A673 (cell line): ENCODE results near the gene HOXC6. TPM values are rescaled to one million over a fixed set of nuclear protein-coding genes. Genes with fewer than 3 reads are reported as not detected.

Source experiments
- BruUV-seq: library from RNA; stranded (reverse); fragments of 400-500 nt; replicated peaks from 2 replicates; lab custom pipeline; 2021; lab: Mats Ljungman, UMichigan
- CTCF ChIA-PET: fragments of 300-600 bp; sonication (Branson Sonifier 250); formaldehyde crosslinking; loops from one replicate; lab custom pipeline; 2022; ENCODE audit warnings: antibody characterized with exemption; lab: Charles Lee
- POLR2A ChIA-PET: fragments of 300-600 bp; sonication (Branson Sonifier 250); formaldehyde crosslinking; loops from one replicate; lab custom pipeline; 2022; ENCODE audit warnings: antibody characterized with exemption; ENCODE audit not compliant: low non-redundant PET; lab: Charles Lee
- DNase-seq: peaks from one replicate; pipeline ENCODE4 v3.0.0-alpha.2; 2015; ENCODE audit warnings: low spot score
- H3K27ac ChIP-seq: fragments of 200-600 bp; sonication (generic); 2 replicates; pipeline ENCODE4 v1.5.1; 2016; ENCODE audit warnings: mixed run types, low read depth, mild to moderate bottlenecking, mixed read lengths, antibody characterized with exemption, low read length; ENCODE audit not compliant: poor library complexity, severe bottlenecking
- H3K27me3 ChIP-seq: fragments of 200-600 bp; sonication (generic); replicated peaks from 2 replicates; pipeline ENCODE4 v1.6.1; 2017; ENCODE audit warnings: mixed run types, low read depth, mild to moderate bottlenecking, mixed read lengths, antibody characterized with exemption, low read length; ENCODE audit not compliant: insufficient read depth, poor library complexity
- H3K36me3 ChIP-seq: fragments of 200-600 bp; sonication (generic); 2 replicates; pipeline ENCODE4 v1.6.1; 2016; ENCODE audit warnings: mixed run types, mild to moderate bottlenecking, mixed read lengths, antibody characterized with exemption, low read length; ENCODE audit not compliant: insufficient read depth, poor library complexity, severe bottlenecking
- H3K4me1 ChIP-seq: fragments of 200-600 bp; sonication (generic); 2 replicates; pipeline ENCODE4 v1.6.1; 2017; ENCODE audit warnings: mixed run types, mild to moderate bottlenecking, mixed read lengths, antibody characterized with exemption, low read length; ENCODE audit not compliant: insufficient read depth, poor library complexity, severe bottlenecking
- H3K4me3 ChIP-seq: fragments of 200-600 bp; sonication (generic); 2 replicates; pipeline ENCODE4 v1.5.1; 2016; ENCODE audit warnings: low read depth, mixed run types, mild to moderate bottlenecking, mixed read lengths, low read length; ENCODE audit not compliant: poor library complexity, severe bottlenecking
- H3K9me3 ChIP-seq: fragments of 200-600 bp; sonication (generic); 2 replicates; pipeline ENCODE4 v1.6.1; 2016; ENCODE audit warnings: mixed run types, low read depth, mild to moderate bottlenecking, mixed read lengths, antibody characterized with exemption, low read length; ENCODE audit not compliant: poor library complexity, severe bottlenecking
- EZH2 ChIP-seq: fragments of 200-600 bp; sonication (generic); IDR thresholded peaks from 2 replicates; pipeline ENCODE4 v1.6.1; 2017; ENCODE audit warnings: borderline replicate concordance, low read depth, mild to moderate bottlenecking, mixed read lengths, antibody characterized with exemption, low read length; ENCODE audit not compliant: poor library complexity, severe bottlenecking
- intact Hi-C: fragments of 100-400 bp; cut with micrococcal nuclease; formaldehyde crosslinking; loops from one replicate; pipeline ENCODE4 v1.10.0; 2022; ENCODE audit not compliant: unreplicated experiment
- total RNA-seq: library from RNA; stranded (reverse); gene quantifications from 2 replicates; pipeline ENCODE4 v1.2.3, GENCODE V29; 2021
- TF ChIP-seq, protein P1 (sequence below): fragments of 300-800, 200-600 bp; sonication (generic); conservative IDR thresholded peaks from 2 replicates; pipeline ENCODE4 v1.5.1; 2017; ENCODE audit warnings: low read depth, mild to moderate bottlenecking, antibody characterized with exemption, low read length, moderate library complexity, mixed read lengths

HOXC6 gene
- total RNA-seq, 1 experiment from 2014 or later, result 20.8 TPM

- intact Hi-C loops, result no loop called here
- peak overlapping the region; percentile 68 for H3K4me3 ChIP-seq
- POLR2A ChIA-PET, result interaction anchor here (0.5 to 0.6 kb wide), 2 partner anchors 10 to 26 kb away, joined by 3 to 5 read pairs; no protein-coding TSS in a partner anchor
- no peaks in the 10 kb centered on the region for H3K9me3 ChIP-seq
- no peaks in the 10 kb centered on the region for H3K36me3 ChIP-seq
- H3K27me3 ChIP-seq, result no peaks in the 10 kb centered on the region
- TF ChIP-seq, protein P1, sequence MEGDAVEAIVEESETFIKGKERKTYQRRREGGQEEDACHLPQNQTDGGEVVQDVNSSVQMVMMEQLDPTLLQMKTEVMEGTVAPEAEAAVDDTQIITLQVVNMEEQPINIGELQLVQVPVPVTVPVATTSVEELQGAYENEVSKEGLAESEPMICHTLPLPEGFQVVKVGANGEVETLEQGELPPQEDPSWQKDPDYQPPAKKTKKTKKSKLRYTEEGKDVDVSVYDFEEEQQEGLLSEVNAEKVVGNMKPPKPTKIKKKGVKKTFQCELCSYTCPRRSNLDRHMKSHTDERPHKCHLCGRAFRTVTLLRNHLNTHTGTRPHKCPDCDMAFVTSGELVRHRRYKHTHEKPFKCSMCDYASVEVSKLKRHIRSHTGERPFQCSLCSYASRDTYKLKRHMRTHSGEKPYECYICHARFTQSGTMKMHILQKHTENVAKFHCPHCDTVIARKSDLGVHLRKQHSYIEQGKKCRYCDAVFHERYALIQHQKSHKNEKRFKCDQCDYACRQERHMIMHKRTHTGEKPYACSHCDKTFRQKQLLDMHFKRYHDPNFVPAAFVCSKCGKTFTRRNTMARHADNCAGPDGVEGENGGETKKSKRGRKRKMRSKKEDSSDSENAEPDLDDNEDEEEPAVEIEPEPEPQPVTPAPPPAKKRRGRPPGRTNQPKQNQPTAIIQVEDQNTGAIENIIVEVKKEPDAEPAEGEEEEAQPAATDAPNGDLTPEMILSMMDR, result no peak
- no peak for TF ChIP-seq EZH2
- DNase-seq, result peak; percentile 91
- peaks cover 54% of the 10 kb centered on the region for H3K4me1 ChIP-seq
- peak overlapping the region; percentile 97 for H3K27ac ChIP-seq
- CTCF ChIA-PET, result interaction anchor here (0.8 to 2.2 kb wide), 5 partner anchors 7 to 188 kb away, joined by 7 to 21 read pairs (median 15); partner anchors contain the start of gene HOXC8
- no TSS peak for BruUV-seq
These were observed 11.7 kb upstream of the HOXC6 start for GRCh38 chr12:54016478-54016964.

DNA sequence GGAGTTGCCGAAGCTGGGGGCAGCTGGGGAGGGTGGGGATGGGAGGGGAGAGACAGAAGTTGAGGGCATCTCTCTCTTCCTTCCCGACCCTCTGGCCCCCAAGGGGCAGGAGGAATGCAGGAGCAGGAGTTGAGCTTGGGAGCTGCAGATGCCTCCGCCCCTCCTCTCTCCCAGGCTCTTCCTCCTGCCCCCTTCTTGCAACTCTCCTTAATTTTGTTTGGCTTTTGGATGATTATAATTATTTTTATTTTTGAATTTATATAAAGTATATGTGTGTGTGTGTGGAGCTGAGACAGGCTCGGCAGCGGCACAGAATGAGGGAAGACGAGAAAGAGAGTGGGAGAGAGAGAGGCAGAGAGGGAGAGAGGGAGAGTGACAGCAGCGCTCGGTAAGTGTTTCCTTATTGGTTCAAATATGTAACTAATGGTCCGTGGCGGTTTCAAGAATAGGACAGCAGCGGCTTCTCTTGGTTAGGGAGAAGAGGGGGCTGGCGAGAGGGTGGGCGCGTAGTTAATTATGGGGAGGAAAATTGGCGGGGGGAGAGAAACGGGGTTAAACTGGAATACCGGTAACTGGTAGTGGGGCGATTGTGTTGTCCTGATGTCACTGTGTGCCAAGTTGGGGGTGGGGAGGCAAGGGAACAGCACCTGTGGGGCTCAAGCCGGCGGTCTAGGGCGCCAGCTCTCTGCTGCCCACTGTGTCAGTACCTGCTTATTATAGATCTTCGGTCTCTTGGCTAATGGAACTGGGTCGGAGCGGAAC is 11.0 kb upstream of the HOXC6 start:
- Histone ChIP-seq H3K9me3 (no peaks in the 10 kb centered on the region), H3K4me3 (peak overlapping the region; percentile 68), H3K27ac (peak overlapping the region; percentile 97), H3K4me1 (peaks cover 55% of the 10 kb centered on the region), H3K27me3 (no peaks in the 10 kb centered on the region), H3K36me3 (no peaks in the 10 kb centered on the region)
- DNase-seq, result peak; percentile 77
- no TSS peak for BruUV-seq
- intact Hi-C loops, result no loop called here
- ChIA-PET CTCF (interaction anchor here (0.7 to 2.2 kb wide), 7 partner anchors 8 to 828 kb away, joined by 3 to 21 read pairs (median 10); partner anchors contain the start of genes HOXC10 and HOXC8), POLR2A (interaction anchor here (0.6 to 0.7 kb wide), 4 partner anchors 37 to 193 kb away, joined by 3 to 24 read pairs (median 4); partner anchors contain the start of gene HOXC4)
- TF ChIP-seq EZH2, result no peak
- TF ChIP-seq, protein P1, result no peak; the same call in 1 of the 2 replicates

GRCh38 chr12:54017878-54018467 is 10.3 kb upstream of the HOXC6 start:
- H3K4me3 ChIP-seq, result peak overlapping the region; percentile 68
- H3K36me3 ChIP-seq, result no peaks in the 10 kb centered on the region
- CTCF ChIA-PET, result interaction anchor here (0.7 to 2.2 kb wide), 6 partner anchors 9 to 827 kb away, joined by 3 to 21 read pairs (median 12); partner anchors contain the start of genes HOXC10 and HOXC8
- H3K27me3 ChIP-seq, result no peaks in the 10 kb centered on the region
- H3K27ac ChIP-seq, result peak overlapping the region; percentile 97
- no peaks in the 10 kb centered on the region for H3K9me3 ChIP-seq
- no TSS peak for BruUV-seq
- H3K4me1 ChIP-seq, result peaks cover 59% of the 10 kb centered on the region
- POLR2A ChIA-PET, result interaction anchor here (0.6 to 0.7 kb wide), 4 partner anchors 8 to 78 kb away, joined by 3 to 24 read pairs (median 10); no protein-coding TSS in a partner anchor
- intact Hi-C loops, result no loop called here
- TF ChIP-seq EZH2, result no peak
- TF ChIP-seq, protein P1, result no peak
- DNase-seq, result peak; percentile 99
